Mammary epithelial cell (primary cell): ENCODE measurements around the gene PGA3.
"Not testable (repeated sequence)": the region's sequence is repeated elsewhere in the genome, so short reads cannot be mapped to it uniquely, and the experiment has no call there.

Source experiments
- CTCF ChIP-seq, 2 donors: IDR thresholded peaks in 1 of 2; conservative IDR thresholded peaks in 1 of 2; 2 replicates each; pipeline ENCODE4 v1.5.1; 2011 to 2012; ENCODE audit warnings: inconsistent platforms in 2 of 2, low read length in 2 of 2, mild to moderate bottlenecking in 2 of 2, control low read depth in 1 of 2, low read depth in 1 of 2; ENCODE audit not compliant: insufficient read depth in 1 of 2; ENCODE audit errors: extremely low read depth in 1 of 2
- EZH2 ChIP-seq: IDR thresholded peaks from 2 replicates; pipeline ENCODE4 v1.6.1; 2012; ENCODE audit warnings: low read length, inconsistent platforms, borderline replicate concordance

DNA sequence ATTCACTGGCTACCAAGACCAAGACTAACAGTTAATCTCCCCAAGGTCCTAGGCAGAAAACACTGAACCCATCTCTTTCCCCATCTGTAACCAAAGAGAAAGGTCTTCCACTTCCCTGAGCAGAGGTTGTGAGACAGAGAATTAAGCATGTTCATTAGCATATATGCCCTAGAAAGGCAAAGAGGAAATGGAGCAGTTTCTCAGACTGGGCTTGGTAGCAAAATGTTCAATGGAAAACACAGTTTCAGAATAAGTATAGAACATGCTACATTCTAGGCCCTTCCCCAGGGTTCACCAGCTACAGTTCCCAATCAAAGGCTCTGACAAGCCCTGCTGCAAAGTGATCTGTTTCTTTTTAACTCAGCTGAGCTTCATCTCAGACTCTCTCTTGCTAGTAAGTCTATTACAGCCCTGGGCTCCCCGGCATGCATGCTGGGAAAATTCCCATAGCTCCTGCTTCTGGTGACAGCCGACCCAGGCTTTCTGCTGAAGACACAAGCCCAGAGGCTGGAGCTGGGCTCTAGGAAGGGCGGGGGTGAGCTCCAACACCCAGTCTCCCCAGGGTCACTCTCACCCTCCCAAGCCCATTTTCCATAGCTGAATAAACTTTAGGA is 10.5 kb downstream of the PGA3 start:
- TF ChIP-seq CTCF (conservative IDR thresholded peaks at IDR 0.05 in 1 of 2, IDR thresholded peaks at IDR 0.05 in 1 of 2; ENCODE audit: extremely low read depth in 1 of 2, insufficient read depth in 1 of 2, low read depth in 1 of 2, low read length in 2 of 2); EZH2: not testable (repeated sequence)
